GM18858 (cell line): ENCODE results near the gene FNDC11.

Source experiments
- ATAC-seq: cut with Tn5 transposase; IDR thresholded peaks from one replicate; pipeline ENCODE4 v1.9.1; 2021; ENCODE audit not compliant: unreplicated experiment

The FNDC11 gene

DNA sequence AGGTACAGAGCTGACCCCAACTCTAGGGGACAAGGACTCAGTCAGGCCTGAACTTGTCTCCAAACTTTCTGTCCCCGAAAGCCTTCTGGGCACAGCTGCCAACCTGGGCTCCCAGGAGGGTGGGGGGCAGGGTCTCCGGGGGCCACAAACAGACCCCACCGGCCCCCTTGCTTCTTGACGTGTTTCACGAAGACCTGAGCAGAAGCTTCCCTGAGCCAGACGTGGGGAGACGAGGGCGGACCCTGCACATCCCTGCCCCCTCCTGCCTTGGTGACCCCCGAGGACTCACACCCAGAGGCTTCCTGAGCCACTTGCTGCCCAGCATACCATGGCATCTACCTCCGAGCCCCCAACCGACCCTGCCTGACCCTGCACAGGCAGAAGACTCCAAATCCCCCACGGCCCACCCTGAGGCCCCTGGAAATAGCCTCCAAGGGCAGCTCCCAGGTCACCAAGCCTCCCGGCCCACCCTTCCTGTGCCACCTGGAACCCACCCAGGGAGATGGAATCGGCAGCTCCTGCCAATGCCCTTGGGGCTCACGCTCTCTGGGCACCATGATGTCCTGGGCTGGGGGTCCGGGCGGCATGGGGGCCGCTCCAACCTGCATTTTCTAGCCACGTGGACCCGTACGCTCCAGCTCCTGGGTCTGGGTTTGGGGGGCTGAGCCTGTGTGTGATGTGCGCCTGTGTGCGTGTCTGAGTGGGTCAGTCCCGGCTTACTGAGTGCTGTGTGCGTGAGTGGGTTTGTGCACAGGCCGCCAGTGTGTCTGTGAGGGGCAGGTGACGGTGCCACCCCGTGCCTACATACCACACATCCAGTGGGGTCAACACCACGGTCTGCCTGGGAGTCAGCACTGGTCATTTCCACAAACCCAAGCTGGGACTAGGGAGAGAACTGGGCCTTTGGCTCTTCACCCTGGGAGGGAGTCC, 14.3 kb upstream of the FNDC11 start:
- ATAC-seq = no peak

DNA sequence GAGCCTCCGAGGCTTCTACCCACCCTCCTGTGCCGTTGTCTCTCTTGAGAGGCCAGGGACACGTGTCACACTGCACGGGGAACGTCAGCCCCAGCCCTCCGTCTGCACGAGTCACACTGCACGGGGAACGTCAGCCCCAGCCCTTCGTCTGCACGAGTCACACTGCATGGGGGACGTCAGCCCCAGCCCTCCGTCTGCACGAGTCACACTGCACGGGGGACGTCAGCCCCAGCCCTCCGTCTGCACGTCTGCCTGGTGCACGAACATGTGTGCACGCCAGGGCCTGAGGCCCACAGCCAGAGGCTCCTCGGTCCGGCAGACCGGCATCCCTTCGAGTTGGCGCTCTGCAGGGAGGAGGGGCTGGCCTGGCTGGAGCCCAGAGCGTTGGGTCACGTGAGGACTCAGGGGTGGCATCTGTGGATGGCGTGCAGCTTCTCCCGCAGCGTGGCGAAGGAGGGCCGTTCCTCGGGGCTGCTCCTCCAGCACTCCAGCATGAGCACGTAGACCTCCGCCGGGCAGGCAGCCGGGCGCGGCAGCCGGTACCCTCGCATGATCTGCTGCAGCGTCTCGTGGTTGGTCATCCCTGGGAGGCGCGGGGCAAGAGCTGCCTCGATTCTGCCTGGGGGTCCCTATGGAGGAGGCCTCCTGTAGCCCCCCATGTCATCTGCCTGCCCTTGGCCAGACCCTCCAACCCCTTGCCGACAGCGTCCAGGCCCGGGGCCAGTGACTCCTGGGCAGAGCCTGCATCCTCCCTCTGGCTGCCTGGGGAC, 13.4 kb upstream of the FNDC11 start:
- no peak for ATAC-seq

GRCh38 chr20:63541371-63541770, 12.6 kb upstream of the FNDC11 start:
- no peak for ATAC-seq

DNA sequence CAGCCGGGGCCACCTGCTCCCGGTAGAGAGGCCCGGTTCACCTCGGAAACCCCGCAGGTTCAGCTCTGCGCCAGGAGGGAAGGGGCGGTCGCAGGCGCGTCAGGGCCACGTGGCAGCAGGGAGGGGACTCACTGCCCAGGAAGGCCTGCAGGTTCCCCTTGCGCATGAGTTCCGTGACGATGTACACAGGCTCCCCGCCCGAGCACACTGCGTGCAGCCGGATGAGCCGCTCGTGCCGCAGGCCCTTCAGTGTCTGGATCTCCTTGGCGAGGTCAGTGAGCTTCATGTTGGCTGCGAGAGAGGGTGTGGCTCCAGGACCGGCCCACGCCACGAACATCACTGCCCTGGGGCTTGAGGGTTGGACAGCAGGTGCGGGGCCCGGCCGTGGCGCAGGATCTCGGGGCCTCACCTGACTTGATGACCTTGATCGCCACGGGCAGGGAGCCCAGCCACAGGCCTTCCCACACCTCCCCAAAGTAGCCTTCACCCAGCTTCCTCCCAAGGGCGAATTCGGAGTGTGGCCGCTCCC, 11.9 kb upstream of the FNDC11 start:
- no peak for ATAC-seq

DNA sequence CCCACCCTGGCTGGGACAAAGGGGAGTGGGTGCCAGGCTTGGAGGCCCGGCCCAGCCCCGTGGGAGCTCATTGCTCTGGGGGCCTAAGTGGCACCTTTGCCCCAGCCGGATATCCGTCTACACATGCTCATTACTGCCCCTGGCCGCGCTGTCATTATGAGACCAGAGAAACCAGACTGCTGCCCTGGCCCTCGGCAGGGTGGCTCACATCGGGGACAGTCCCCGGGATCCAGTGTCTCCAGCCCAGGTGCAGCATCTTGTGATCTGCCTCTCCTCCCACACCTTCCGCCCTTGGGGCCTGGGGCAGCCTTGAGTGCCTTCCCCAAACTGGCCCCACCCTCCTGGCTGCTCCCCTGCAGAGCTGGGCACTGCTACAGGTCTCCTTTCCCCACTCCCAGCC, 11.3 kb upstream of the FNDC11 start:
- ATAC-seq = no peak

DNA sequence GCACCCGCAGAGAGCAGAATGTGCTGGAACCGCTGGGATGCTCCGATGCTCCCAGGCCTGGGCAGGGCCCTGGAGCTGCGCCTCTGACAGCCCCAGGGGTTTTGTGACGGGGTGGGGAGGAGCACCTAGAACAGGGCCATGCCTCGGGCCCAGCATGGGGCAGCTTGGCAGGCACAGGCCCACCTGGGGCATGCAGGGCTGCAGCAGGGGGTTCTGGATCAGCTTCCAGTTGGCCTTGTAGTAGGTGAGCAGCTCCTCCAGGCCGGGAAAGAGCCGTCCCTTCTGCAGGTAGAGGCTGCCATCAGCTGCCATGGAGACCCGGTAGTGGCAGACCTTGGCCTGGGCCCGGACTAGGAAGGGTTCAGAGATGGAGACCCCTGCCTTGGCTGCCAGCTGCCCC, 10.8 kb upstream of the FNDC11 start:
- ATAC-seq = no peak

GRCh38 chr20:63543733-63544132, 10.2 kb upstream of the FNDC11 start:
- no peak for ATAC-seq

DNA sequence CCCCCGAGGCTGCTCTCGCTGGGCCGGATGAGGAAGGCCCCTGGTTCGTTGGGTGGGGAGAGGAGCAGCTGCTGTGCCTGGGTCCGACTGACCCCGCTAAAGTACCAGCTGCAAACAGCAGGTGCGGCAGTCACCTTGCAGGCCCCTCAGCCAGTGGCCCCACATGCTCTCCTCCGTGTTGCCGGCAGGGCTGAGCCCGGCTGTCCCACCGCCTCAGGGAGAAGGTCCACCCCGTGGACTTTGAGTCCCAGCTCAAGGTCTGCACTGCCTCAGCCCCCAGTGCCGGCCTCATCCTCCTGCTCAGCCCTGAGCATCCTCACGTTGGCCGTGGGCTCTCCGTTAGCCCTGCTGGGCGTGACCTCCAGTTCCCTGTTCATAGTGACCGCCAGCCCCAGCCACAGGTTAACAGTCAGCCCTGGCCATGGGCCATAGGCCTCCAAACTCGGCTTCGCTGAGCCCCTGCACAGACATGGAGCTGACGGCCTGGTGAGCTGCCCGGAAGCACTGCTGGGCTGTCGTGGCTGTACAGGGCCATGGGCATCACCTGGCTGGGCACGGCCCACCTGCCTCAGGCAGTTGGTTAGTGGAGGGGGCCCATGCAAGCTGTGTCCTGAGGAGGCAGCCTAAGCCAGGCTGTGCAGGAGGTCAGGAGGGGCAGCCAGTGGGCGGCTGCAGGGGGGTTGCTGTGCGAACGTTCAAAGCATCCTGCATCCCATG, 9.6 kb upstream of the FNDC11 start:
- ATAC-seq = no peak

- ATAC-seq = no peak
These were observed 8.9 kb upstream of the FNDC11 start for GRCh38 chr20:63544958-63545516.

DNA sequence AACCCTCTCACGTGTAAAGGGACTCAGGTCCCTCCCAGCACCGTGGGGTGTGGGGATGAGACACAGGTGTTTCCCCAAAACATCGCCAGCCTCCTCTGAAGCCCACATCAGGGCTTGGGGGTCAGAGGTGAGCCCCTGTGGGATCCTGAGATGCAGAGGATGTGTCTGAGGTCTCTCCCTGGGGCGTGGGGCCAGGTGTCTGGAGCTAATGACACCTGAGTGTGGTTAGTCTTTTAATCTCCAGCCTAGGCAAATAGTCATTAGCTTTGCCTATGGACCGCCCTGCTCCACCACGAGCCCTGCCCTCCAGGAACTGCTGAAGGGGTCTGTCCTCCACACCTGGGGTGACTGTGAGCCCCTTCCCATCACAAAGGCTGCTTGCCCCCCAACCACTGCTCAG, 8.1 kb upstream of the FNDC11 start:
- ATAC-seq = no peak

- no peak for ATAC-seq
These were observed 7.6 kb upstream of the FNDC11 start for GRCh38 chr20:63546256-63546955.

DNA sequence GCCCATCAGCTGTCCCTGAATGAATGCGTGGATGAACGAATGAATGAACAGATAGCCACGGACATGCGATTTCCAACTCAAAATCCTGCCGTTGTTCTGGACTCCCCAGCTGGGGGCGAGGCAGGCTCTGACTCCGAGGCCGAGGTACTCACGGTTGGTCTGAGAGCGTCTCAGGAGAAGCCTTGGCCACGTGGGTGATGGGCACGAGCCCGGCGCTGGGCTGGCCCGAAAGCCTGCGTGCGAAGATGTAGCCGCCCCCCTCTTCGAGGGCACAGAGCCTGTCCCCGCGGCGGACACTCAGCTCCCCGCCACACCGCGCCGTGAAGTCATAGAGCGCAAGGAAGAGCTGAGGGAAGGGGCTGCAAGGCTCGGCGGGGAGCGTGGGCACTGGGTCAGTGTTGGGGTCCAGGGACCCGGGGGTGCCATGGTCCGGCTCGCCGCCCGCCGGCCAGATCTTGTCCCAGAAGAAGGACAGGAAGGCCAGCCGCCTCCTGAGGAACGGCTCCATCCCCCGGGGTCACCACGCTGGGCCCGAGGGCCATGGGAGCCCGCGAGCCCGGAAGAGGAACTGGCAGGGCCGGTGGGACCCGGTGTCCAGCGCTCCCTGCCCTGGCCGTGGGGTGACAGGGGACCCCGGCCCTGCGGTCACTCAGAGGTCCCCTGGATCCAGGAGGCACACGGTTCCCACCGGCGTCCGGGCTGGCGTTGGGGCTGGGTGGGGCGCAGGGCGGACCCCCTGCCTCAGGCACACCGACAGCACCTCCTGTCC, 6.8 kb upstream of the FNDC11 start:
- ATAC-seq = no peak

- no peak for ATAC-seq
These were observed 6.1 kb upstream of the FNDC11 start, which contains the start of gene SRMS for GRCh38 chr20:63547725-63548480. Gene SRMS (minus strand): TSS chr20:63547749. CDS start chr20:63547463, 286 bp downstream.

DNA sequence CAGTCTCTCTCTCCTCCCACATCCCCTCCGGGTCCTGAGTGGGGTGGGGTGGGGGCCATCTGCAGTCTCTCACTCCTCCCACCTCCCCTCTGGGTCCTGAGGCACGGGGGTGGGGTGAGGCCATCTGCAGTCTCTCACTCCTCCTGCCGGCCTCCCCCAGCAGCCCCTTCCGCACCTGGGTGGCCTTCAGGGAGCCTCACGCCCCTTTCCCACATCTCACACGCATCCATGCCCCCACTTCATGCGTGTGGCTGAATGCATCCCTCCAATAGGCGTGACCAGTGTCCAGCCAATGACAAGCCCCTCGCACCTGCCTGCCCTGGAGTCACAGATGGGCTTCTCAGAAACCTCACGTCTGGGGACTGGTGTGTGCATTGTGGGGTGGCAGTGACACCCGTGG, 5.4 kb upstream of the FNDC11 start:
- no peak for ATAC-seq

GRCh38 chr20:63549019-63549418, 4.9 kb upstream of the FNDC11 start:
- ATAC-seq = no peak

GRCh38 chr20:63549679-63550282, 4.2 kb upstream of the FNDC11 start:
- ATAC-seq = no peak

DNA sequence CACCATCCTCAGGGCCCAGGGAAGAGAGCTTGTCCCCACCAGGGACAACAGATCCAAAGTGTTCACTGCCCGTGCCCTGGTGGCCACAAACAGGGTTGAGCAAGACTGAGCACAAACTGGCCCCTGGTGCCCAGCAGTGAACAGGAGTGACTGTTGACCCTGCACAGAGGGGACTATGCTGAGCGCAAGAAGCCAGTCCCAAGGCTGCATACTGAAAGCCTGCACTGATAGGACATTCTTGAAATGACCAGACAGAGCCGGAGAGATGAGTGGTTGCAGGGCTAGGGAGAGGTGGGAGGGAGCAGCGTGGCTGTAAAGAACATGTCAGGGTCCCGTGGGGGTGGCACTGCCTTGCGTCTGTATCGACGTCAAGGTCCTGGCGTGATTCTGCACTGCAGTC, 2.9 kb upstream of the FNDC11 start:
- ATAC-seq = no peak

DNA sequence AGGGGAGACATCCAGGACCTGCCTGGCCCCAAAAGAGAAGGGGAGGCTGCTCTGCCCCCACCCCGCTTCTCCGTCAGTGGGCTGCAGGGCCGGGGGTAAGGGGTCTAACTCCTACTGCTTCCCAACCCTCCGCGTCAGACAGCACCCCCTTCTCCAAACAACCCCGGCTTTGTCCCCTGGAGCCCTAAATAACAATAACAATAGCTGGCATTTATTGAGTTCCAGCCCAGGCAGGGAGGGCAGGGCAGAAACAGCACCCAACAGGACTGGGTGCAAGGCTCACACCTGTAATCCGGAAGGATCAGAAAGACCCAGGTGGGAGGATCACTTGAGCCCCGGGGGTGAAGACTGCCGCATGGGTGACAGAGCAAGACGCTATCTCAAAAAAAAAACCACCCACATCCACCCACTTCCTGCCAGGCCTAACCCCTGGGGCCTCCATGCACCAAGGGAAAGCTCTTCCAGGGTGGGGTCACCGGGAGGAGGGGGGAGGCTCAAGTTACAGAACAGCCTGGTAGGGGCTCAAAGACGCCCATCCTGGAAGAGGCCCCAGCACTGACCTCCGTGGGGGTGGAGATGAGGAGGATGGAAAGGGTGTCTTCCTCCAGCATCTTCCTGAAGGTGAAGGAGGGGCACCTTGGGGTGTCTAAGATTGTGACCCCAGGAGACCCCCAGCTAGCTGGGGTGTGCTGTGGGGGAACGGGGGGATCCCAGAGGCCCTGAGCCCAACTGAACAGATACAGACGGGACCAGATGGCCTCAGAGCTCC, 1.3 kb upstream of the FNDC11 start:
- no peak for ATAC-seq
